Tibial nerve (tissue), 4 donors: ENCODE results near the gene FBXO46. TPM values are rescaled to one million over a fixed set of nuclear protein-coding genes. Genes with fewer than 3 reads are reported as not detected.
"Not testable (repeated sequence)": the region's sequence is repeated elsewhere in the genome, so short reads cannot be mapped to it uniquely, and the experiment has no call there.

Experiments used
- DNase-seq, 2 donors: peaks; one replicate each; pipeline ENCODE4 v3.0.0-alpha.2; 2019; ENCODE audit warnings: low spot score in 2 of 2
- H3K27ac ChIP-seq, 4 donors: fragments of 200-600 bp; sonication (generic) in 3 of 4; one replicate each; pipeline ENCODE4 v1.5.1; 2017 to 2019; ENCODE audit warnings: mild to moderate bottlenecking in 1 of 4
- H3K27me3 ChIP-seq, 2 donors: fragments of 200-600 bp; sonication (generic) in 1 of 2; one replicate each; pipeline versions ENCODE4 v1.5.1 to v1.6.0; 2017 to 2019
- H3K36me3 ChIP-seq, 3 donors: fragments of 200-600 bp; sonication (generic); one replicate each; pipeline ENCODE4 v1.5.1; 2018 to 2019
- H3K4me1 ChIP-seq, 4 donors: fragments of 200-600 bp; sonication (generic) in 3 of 4; one replicate each; pipeline ENCODE4 v1.5.1; 2017 to 2019
- H3K4me3 ChIP-seq, 4 donors: fragments of 200-600 bp; sonication (generic) in 3 of 4; one replicate each; pipeline ENCODE4 v1.5.1; 2017 to 2019; ENCODE audit warnings: mild to moderate bottlenecking in 1 of 4, moderate library complexity in 1 of 4
- H3K9me3 ChIP-seq, 4 donors: fragments of 200-600 bp; sonication (generic) in 3 of 4; one replicate each; pipeline ENCODE4 v1.5.1; 2017 to 2019
- EP300 ChIP-seq, 2 donors: sonication (generic); formaldehyde crosslinking; IDR thresholded peaks; one replicate each; pipeline ENCODE4 v1.6.1; 2017; ENCODE audit warnings: antibody characterized with exemption in 2 of 2, mild to moderate bottlenecking in 1 of 2
- POLR2A ChIP-seq, 2 donors: fragments of 450-650 bp; IDR thresholded peaks; one replicate each; pipeline ENCODE4 v1.6.1; 2017; ENCODE audit warnings: antibody characterized with exemption in 2 of 2, mild to moderate bottlenecking in 2 of 2, moderate library complexity in 2 of 2
- WGBS, 2 donors: methylation state at CpG; one replicate each; pipeline ENCODE4 v1.1.5; 2018; 5-methylcytosine and 5-hydroxymethylcytosine counted together
- total RNA-seq, 4 donors: library from RNA; depleted of rRNA; stranded (reverse); fragments of >200 nt; gene quantifications; one replicate each; pipeline ENCODE4 v1.1.0, GENCODE V29; 2016
- TF ChIP-seq, protein P1 (sequence below), 5 experiments: fragments of 200-600 bp in 3 of 5; fragments of 450-650 bp in 2 of 5; sonication (generic) in 3 of 5; IDR thresholded peaks; one replicate each; pipeline ENCODE4 v1.5.1; 2016 to 2019; ENCODE audit warnings: antibody characterized with exemption in 5 of 5, mild to moderate bottlenecking in 3 of 5, moderate library complexity in 2 of 5

FBXO46 gene
- total RNA-seq, 4 donors from 2014 or later: 9.8 to 15.9 (median 13.7) TPM

DNA sequence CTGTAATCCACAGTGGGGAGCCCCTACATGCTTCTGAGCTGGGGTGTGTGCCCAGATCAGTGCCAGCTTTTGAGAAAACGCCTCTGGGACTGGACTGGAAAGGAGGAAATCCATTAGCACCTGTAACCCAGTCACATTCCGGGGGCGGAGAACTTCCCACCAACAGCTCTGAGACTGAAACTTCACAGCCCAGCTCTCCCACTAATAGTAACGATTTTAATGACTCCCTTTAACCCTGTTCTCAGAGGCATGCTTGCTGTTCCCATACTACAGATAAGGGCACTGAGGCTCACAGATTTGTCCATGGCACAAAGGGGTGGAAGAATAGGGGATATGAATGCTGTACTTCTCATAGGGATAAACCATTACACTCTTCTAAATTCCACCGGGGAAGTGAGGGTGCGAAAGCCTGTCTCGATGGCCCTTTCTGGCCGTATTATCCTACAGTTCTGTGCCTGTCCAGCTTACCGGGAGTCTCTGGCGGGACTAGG, 851 bp downstream of the FBXO46 start:
- TF ChIP-seq, protein P1, sequence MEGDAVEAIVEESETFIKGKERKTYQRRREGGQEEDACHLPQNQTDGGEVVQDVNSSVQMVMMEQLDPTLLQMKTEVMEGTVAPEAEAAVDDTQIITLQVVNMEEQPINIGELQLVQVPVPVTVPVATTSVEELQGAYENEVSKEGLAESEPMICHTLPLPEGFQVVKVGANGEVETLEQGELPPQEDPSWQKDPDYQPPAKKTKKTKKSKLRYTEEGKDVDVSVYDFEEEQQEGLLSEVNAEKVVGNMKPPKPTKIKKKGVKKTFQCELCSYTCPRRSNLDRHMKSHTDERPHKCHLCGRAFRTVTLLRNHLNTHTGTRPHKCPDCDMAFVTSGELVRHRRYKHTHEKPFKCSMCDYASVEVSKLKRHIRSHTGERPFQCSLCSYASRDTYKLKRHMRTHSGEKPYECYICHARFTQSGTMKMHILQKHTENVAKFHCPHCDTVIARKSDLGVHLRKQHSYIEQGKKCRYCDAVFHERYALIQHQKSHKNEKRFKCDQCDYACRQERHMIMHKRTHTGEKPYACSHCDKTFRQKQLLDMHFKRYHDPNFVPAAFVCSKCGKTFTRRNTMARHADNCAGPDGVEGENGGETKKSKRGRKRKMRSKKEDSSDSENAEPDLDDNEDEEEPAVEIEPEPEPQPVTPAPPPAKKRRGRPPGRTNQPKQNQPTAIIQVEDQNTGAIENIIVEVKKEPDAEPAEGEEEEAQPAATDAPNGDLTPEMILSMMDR (IDR thresholded peaks at IDR 0.05): no peak
- TF ChIP-seq EP300 (IDR thresholded peaks at IDR 0.05) (no peak), POLR2A (IDR thresholded peaks at IDR 0.05) (no peak)
- no peaks in the 10 kb centered on the region for H3K27me3 ChIP-seq
- H3K4me3 ChIP-seq: peak overlapping the region; percentile 72 to 94 (median 84)
- DNase-seq: no peak
- H3K36me3 ChIP-seq: no peaks in the 10 kb centered on the region
- peak overlapping the region; percentile 22 to 92 (median 80) for H3K27ac ChIP-seq
- 14% methylated on average over 10 of the region's 10 CpGs for WGBS, 2 donors
- no peaks in the 10 kb centered on the region for H3K9me3 ChIP-seq
- peaks cover 0 to 27% (median 13%) of the 10 kb centered on the region in 4 donors for H3K4me1 ChIP-seq

DNA sequence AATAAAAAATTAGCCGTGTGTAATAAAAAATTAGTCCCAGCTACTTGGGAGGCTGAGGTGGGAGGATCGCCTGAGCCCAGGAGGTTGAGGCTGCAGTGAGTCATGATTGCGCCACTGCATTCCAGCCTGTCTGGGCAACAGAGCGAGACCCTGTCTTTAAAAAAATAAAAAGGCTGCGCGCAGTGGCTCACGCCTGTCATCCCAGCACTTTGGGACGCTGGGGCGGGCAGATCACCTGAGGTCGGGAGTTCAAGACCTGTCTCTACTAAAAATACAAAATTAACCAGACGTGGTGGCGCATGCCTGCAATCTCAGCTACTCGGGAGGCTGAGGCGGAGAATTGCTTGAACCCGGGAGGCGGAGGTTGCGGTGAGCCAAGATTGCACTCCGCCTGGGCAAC, 2.0 kb downstream of the FBXO46 start:
- not testable (repeated sequence) for H3K27me3 ChIP-seq, H3K27ac ChIP-seq, DNase-seq, H3K4me3 ChIP-seq, H3K36me3 ChIP-seq, H3K9me3 ChIP-seq
- H3K4me1 ChIP-seq: peaks cover 0 to 27% (median 13%) of the 10 kb centered on the region in 4 donors
- WGBS, 2 donors: 93 to 97% methylated on average over 18 of the region's 18 CpGs

DNA sequence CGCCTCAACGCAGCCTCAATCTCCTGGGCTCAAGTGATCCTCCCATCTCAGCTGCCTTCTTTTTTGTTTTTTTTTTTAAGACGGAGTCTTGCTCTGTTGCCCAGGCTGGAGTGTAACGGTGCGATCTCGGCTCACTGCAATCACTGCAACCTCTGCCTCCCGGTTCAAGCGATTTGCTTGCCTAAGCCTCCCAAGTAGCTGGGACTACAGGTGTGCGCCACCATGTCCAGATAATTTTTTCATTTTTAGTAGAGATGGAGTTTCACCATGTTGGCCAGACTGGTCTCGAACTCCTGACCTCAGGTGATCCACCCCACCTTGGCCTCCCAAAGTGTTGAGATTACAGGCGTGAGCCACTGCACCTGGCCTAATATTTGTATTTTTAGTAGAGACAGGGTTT, 10.6 kb downstream of the FBXO46 start:
- DNase-seq, H3K9me3 ChIP-seq, H3K4me3 ChIP-seq, H3K27me3 ChIP-seq, H3K27ac ChIP-seq: not testable (repeated sequence)
- Histone ChIP-seq H3K4me1 (peaks cover 0 to 29% (median 16%) of the 10 kb centered on the region in 4 donors), H3K36me3 (peaks cover 0 to 23% (median 0%) of the 10 kb centered on the region in 3 donors)
- WGBS, 2 donors: 92 to 96% methylated on average over 11 of the region's 11 CpGs

DNA sequence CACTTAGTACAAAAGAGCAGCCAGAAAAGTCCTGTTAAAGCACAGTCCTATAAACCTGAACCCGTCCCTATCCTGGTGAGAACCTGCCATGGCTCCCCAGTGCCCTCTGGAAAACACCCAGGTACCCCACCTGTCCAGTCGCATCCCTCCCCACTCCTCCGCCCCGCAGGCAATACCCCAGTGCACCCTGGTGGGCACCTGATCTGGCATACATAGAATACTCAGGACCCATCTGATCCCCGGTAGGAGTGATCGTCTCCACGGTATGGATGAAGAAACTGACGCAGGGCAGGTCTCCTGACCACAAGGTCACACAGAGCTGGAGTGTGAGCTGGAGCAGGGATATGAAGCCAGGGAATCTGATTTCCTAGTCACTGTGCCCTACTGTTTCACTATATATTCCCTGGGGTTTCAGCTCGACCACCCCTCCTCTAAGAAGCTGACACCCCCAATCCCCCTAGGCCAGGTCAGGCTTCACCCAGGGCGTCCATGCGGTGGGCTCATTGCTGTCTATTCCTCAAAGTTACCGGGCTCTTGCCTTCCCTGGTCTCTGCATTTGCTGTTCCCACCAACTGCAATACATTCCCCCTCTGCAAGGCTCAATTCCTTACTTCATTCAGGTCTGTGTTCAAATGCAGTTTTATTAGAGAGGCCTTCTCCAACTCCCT, 12.6 kb downstream of the FBXO46 start:
- no peaks in the 10 kb centered on the region for H3K27me3 ChIP-seq
- DNase-seq: no peak
- H3K36me3 ChIP-seq: peaks cover 0 to 22% (median 0%) of the 10 kb centered on the region in 3 donors
- 42 to 46% methylated on average over 12 of the region's 12 CpGs for WGBS, 2 donors
- H3K9me3 ChIP-seq: no peaks in the 10 kb centered on the region
- H3K27ac ChIP-seq: peak overlapping the region; percentile 89 to 97 (median 94)
- peak overlapping the region; percentile 48 to 75 (median 56) for H3K4me3 ChIP-seq
- peaks cover 0 to 41% (median 16%) of the 10 kb centered on the region in 4 donors for H3K4me1 ChIP-seq
- TF ChIP-seq, protein P1 (IDR thresholded peaks at IDR 0.05): no peak

DNA sequence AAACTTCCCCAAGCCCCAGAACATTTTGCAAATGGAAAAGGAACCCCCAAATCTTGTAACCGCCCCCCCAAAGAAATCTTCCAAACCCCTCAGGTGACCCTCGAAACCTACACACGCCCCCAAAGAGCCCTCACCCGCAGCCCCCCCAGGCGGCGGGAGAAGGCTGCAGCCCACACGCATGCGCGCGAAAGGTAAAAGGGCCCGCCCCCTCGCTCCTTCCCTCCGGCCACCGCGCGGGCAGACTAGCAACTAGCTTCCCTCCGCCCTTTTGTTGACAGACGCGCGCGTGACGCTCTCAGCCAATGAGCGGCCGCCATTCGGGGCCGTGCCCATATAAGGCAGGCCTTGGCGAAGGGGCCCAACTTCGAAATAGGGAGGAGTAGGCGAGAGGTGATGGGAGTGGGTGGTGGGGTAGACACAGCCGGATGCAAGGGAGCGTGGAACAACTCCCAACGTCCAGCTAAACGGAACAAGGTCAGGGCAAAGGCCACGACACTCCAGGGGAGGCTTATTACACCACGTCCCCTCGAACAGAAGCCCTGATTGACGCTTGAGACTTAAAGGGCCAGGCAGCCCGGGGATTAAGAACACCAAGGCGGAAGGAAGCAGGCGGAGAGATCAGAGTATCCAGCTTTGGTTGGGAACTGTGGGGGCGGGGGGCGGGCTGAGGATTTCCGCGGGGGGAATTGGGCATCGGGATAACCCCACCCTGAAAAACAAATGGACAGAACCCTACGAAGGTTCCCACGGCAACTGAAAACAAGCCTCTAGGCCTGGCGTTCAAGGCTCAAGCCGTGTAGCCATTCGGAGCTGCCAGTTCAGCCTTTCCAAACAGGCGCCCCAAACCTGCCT, 13.3 kb downstream of the FBXO46 start:
- peaks cover 0 to 44% (median 16%) of the 10 kb centered on the region in 4 donors for H3K4me1 ChIP-seq
- no peaks in the 10 kb centered on the region for H3K9me3 ChIP-seq
- WGBS, 2 donors: 0 to 1% methylated on average over 45 to 50 of the region's 51 CpGs
- DNase-seq: peak; percentile 97 to 98
- TF ChIP-seq, protein P1 (IDR thresholded peaks at IDR 0.05): peak in 3 of 5 experiments; percentile 26 to 61 (median 49)
- TF ChIP-seq POLR2A (IDR thresholded peaks at IDR 0.05) (peak; percentile 74 to 75), EP300 (IDR thresholded peaks at IDR 0.05) (peak; percentile 98 to 100)
- peak overlapping the region; percentile 89 to 97 (median 94) for H3K27ac ChIP-seq
- H3K36me3 ChIP-seq: peaks cover 0 to 22% (median 1%) of the 10 kb centered on the region in 3 donors
- peak overlapping the region; percentile 52 to 75 (median 62) for H3K4me3 ChIP-seq
- no peaks in the 10 kb centered on the region for H3K27me3 ChIP-seq
